Heart left ventricle (tissue), 16 donors: ENCODE measurements around the gene KCNV2. TPM values are rescaled to one million over a fixed set of nuclear protein-coding genes. Genes with fewer than 3 reads are reported as not detected.

Source experiments
- ATAC-seq, 4 donors: fragments of 200-7000 bp; cut with Tn5 transposase; one replicate each; pipeline ENCODE4 v1.9.1; 2020 to 2022; ENCODE audit warnings: moderate library complexity in 4 of 4, mild to moderate bottlenecking in 3 of 4, moderate number of reproducible peaks in 1 of 4
- DNase-seq, 5 donors: peaks; one replicate each; pipeline ENCODE4 v3.0.0-alpha.2; 2020
- H3K27ac ChIP-seq, 12 donors: fragments of 200-600 bp; sonication (generic) in 4 of 12; one replicate each; pipeline versions ENCODE4 v1.5.0 to v1.8.0; 2016 to 2022; ENCODE audit warnings: mild to moderate bottlenecking in 2 of 12
- H3K27me3 ChIP-seq, 9 donors: fragments of 200-600 bp; sonication (generic) in 2 of 9; one replicate each; pipeline versions ENCODE4 v1.5.1 to v1.8.0; 2016 to 2022; ENCODE audit warnings: mild to moderate bottlenecking in 3 of 9
- H3K36me3 ChIP-seq, 9 donors: fragments of 200-600 bp; sonication (generic) in 2 of 9; one replicate each; pipeline versions ENCODE4 v1.5.0 to v1.8.0; 2018 to 2022; ENCODE audit warnings: mild to moderate bottlenecking in 2 of 9
- H3K4me1 ChIP-seq, 12 donors: fragments of 200-600 bp; sonication (generic) in 4 of 12; one replicate each; pipeline versions ENCODE4 v1.5.0 to v1.8.0; 2016 to 2022; ENCODE audit warnings: mild to moderate bottlenecking in 3 of 12
- H3K4me3 ChIP-seq, 12 donors: fragments of 200-600 bp; sonication (generic) in 4 of 12; one replicate each; pipeline versions ENCODE4 v1.5.0 to v1.8.0; 2017 to 2022; ENCODE audit warnings: mild to moderate bottlenecking in 9 of 12, moderate library complexity in 4 of 12
- H3K9me3 ChIP-seq, 12 donors: fragments of 200-600 bp; sonication (generic) in 4 of 12; one replicate each; pipeline versions ENCODE4 v1.5.0 to v1.8.0; 2016 to 2022; ENCODE audit warnings: mild to moderate bottlenecking in 1 of 12
- CTCF ChIP-seq, 12 donors: fragments of 200-600 bp; sonication (generic) in 4 of 12; IDR thresholded peaks; one replicate each; pipeline versions ENCODE4 v1.5.0 to v1.8.0; 2018 to 2022; ENCODE audit warnings: antibody characterized with exemption in 12 of 12, mild to moderate bottlenecking in 5 of 12
- POLR2A ChIP-seq, 2 donors: fragments of 450-650 bp; IDR thresholded peaks; one replicate each; pipeline ENCODE4 v1.6.1; 2017; ENCODE audit warnings: antibody characterized with exemption in 2 of 2, mild to moderate bottlenecking in 2 of 2, moderate library complexity in 2 of 2
- WGBS, 4 donors: extraction: QIAGEN DNeasy Blood & Tissue Kit in 2 of 4; methylation state at CpG; one replicate each; pipeline versions ENCODE4 v1.1.5 to v1.1.7; 2013 to 2018; 5-methylcytosine and 5-hydroxymethylcytosine counted together
- intact Hi-C, 10 donors: fragments of 100-400 bp; cut with DNase I; formaldehyde crosslinking; loops; one replicate each; pipeline versions ENCODE4 v1.11.1 to v1.14.2; 2022
- polyA plus RNA-seq, 2 donors: library from polyadenylated mRNA; stranded (reverse); fragments of 200-250 nt; gene quantifications; one replicate each; pipeline ENCODE4 v1.2.3, GENCODE V29; 2013
- total RNA-seq, 9 donors: library from RNA; depleted of rRNA in 2 of 9; stranded (reverse); fragments of >200 nt in 2 of 9; fragmentation: NEBNext Ultra II Directional in 3 of 9; extraction: Animal tissue kit (Norgen Biotek cat#: 25700) in 3 of 9; gene quantifications; one replicate each; pipeline versions ENCODE4 v1.1.0 to v1.2.4, GENCODE V29; 2016 to 2023
- donor health status: ischemic (EF 13 %, LVEDD 7.1; RV severe dilation, severe dysfunction).
- donor health status: healthy with polysubstance abuse.
- donor health status: DM: no; HTN: yes; CAD: no.
- donor health status: DM: no; HTN: no; CAD: no.
- donor health status: ischemic (EF 25% LVEDD 6.9; RV normal size, moderate dysfunction).
- donor health status: ischemic (EF 25% LVEDD 5.7; RV mildly dilated, moderate dysfunction).
- donor health status: healthy.
- donor health status: DM: yes; HTN: yes; CAD: no.
- donor health status: ischemic (EF 35%, LVEDD 5.7; RV mildly dilated, moderate dysfunction).
- donor health status: nonischemic (EF 11% LVEDD 7.7; RV severe dilation, severe dysfunction).
- donor health status: DM: yes; HTN: yes; CAD: no.
- donor health status: PGD.
- donor health status: ischemic (EF 29% LVEDD 5.4; RV normal size, mild dysfunction).
- donor health status: nonischemic (EF 23%, LVEDD 6.1; RV moderate dilation, normal function).

Gene KCNV2
- total and polyA plus RNA-seq, 11 donors = not detected

- intact Hi-C loops = no loop called here
- Histone ChIP-seq H3K36me3 (no peaks in the 10 kb centered on the region), H3K27ac (no peak overlapping the region), H3K4me3 (no peak overlapping the region), H3K27me3 (no peaks in the 10 kb centered on the region), H3K4me1 (peaks cover 0 to 9% (median 0%) of the 10 kb centered on the region in 12 donors), H3K9me3 (no peaks in the 10 kb centered on the region)
- 96 to 99% (median 97%) methylated on average over 29 of the region's 29 CpGs for WGBS, 4 donors
- ATAC-seq (peak in 1 of 4 donors; percentile 42), DNase-seq (no peak)
- TF ChIP-seq CTCF (IDR thresholded peaks at IDR 0.05) (no peak), POLR2A (IDR thresholded peaks at IDR 0.05) (no peak)
These were observed 1.4 kb downstream of the KCNV2 start for GRCh38 chr9:2718698-2719033.

DNA sequence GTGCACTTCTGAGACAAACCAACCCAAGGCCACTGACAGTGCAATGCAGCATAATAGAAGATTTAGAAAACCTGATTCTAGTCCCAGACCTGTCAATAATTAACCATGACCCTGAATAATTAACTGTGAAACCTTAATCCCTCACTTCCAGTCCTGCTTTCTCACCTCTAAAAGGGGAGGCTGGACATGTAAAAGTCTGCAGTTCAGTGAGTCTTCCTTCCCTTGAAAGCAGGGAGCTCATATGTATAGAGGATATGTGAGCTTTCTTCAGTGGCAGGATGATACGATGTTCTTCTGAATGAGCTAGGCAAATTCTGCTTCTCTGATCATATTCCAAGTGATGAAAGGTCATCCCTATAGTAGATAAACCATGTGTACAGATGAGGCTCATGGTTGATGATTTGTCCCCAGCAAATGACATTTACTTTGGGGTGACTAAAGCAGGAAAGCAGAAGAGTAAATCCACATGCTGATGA lies 2.9 kb downstream of the KCNV2 start:
- Histone ChIP-seq H3K27ac (no peak overlapping the region), H3K4me1 (peaks cover 0 to 11% (median 0%) of the 10 kb centered on the region in 12 donors), H3K36me3 (no peaks in the 10 kb centered on the region), H3K27me3 (no peaks in the 10 kb centered on the region), H3K4me3 (no peak overlapping the region), H3K9me3 (no peaks in the 10 kb centered on the region)
- TF ChIP-seq POLR2A (IDR thresholded peaks at IDR 0.05) (no peak), CTCF (IDR thresholded peaks at IDR 0.05) (no peak)
- WGBS, 4 donors = 63 to 95% (median 84%) methylated on average over 1 of the region's 1 CpG
- ATAC-seq (no peak), DNase-seq (no peak)
- intact Hi-C loops = loop anchor here in 5 of 10 donors (10.0 kb wide), 7 partner anchors 55 to 475 kb away; partner anchors contain the start of gene VLDLR (in 1 of the 5)

- Histone ChIP-seq H3K27me3 (no peaks in the 10 kb centered on the region), H3K36me3 (no peaks in the 10 kb centered on the region), H3K4me3 (no peak overlapping the region), H3K4me1 (peaks cover 0 to 19% (median 2%) of the 10 kb centered on the region in 12 donors), H3K27ac (no peak overlapping the region), H3K9me3 (no peaks in the 10 kb centered on the region)
- DNase-seq (no peak), ATAC-seq (no peak)
- intact Hi-C loops = loop anchor here in 5 of 10 donors (10.0 kb wide), 7 partner anchors 58 to 478 kb away; partner anchors contain the start of gene VLDLR (in 1 of the 5)
- TF ChIP-seq POLR2A (IDR thresholded peaks at IDR 0.05) (no peak), CTCF (IDR thresholded peaks at IDR 0.05) (no peak)
- 48 to 75% (median 62%) methylated on average over 2 of the region's 2 CpGs for WGBS, 4 donors
These were observed 5.4 kb downstream of the KCNV2 start for GRCh38 chr9:2722715-2723114.

GRCh38 chr9:2723376-2724065 lies 6.2 kb downstream of the KCNV2 start:
- Histone ChIP-seq H3K4me1 (peaks cover 0 to 27% (median 7%) of the 10 kb centered on the region in 12 donors), H3K36me3 (no peaks in the 10 kb centered on the region), H3K4me3 (no peak overlapping the region), H3K27me3 (no peaks in the 10 kb centered on the region), H3K27ac (no peak overlapping the region), H3K9me3 (no peaks in the 10 kb centered on the region)
- DNase-seq (no peak), ATAC-seq (no peak)
- 60 to 70% (median 63%) methylated on average over 4 of the region's 4 CpGs for WGBS, 4 donors
- intact Hi-C loops = loop anchor here in 5 of 10 donors (10.0 kb wide), 7 partner anchors 59 to 479 kb away; partner anchors contain the start of gene VLDLR (in 1 of the 5)
- TF ChIP-seq CTCF (IDR thresholded peaks at IDR 0.05) (no peak), POLR2A (IDR thresholded peaks at IDR 0.05) (no peak)
